KMS-11 (cell line): ENCODE measurements around the gene NDUFV2.
A peak's percentile ranks its signal among the peaks of the same experiment; 100 is the strongest.

ENCODE experiments used
- H2AFZ ChIP-seq: fragments of 200-600 bp; sonication (generic); 2 replicates; pipeline ENCODE4 v1.6.1; 2016; ENCODE audit warnings: antibody characterized with exemption, mixed run types, low read depth
- H3K27ac ChIP-seq: fragments of 200-600 bp; sonication (generic); 2 replicates; pipeline ENCODE4 v1.6.1; 2016; ENCODE audit warnings: mild to moderate bottlenecking, mixed run types
- H3K27me3 ChIP-seq: fragments of 200-600 bp; sonication (generic); 2 replicates; pipeline ENCODE4 v1.6.1; 2017; ENCODE audit warnings: mild to moderate bottlenecking, low read depth, mixed run types, moderate library complexity; ENCODE audit not compliant: insufficient read depth
- H3K36me3 ChIP-seq: fragments of 200-600 bp; sonication (generic); 2 replicates; pipeline ENCODE4 v1.6.1; 2017; ENCODE audit warnings: mild to moderate bottlenecking, mixed run types; ENCODE audit not compliant: insufficient read depth
- H3K4me1 ChIP-seq: fragments of 200-600 bp; sonication (generic); 2 replicates; pipeline ENCODE4 v1.6.1; 2016; ENCODE audit warnings: mild to moderate bottlenecking, low read depth, mixed run types; ENCODE audit not compliant: poor library complexity, severe bottlenecking
- H3K4me2 ChIP-seq: fragments of 200-600 bp; sonication (generic); 2 replicates; pipeline ENCODE4 v1.7.0; 2016; ENCODE audit warnings: mild to moderate bottlenecking, mixed run types
- H3K4me3 ChIP-seq: fragments of 200-600 bp; sonication (generic); IDR thresholded peaks from 2 replicates; pipeline ENCODE4 v1.6.1; 2017; ENCODE audit warnings: low read depth, low read length, mixed read lengths; ENCODE audit not compliant: insufficient read depth
- H3K79me2 ChIP-seq: fragments of 200-600 bp; sonication (generic); 2 replicates; pipeline ENCODE4 v1.6.1; 2016; ENCODE audit warnings: low read depth, mixed run types; ENCODE audit not compliant: insufficient read depth
- H3K9ac ChIP-seq: fragments of 200-600 bp; sonication (generic); 2 replicates; pipeline ENCODE4 v1.6.1; 2016; ENCODE audit warnings: mild to moderate bottlenecking, mixed run types
- H4K20me1 ChIP-seq: fragments of 200-600 bp; sonication (generic); 2 replicates; pipeline ENCODE4 v1.6.1; 2016; ENCODE audit warnings: mild to moderate bottlenecking, mixed run types; ENCODE audit not compliant: insufficient read depth
- TF ChIP-seq, protein P1 (sequence below): fragments of 200-600 bp; sonication (generic); conservative IDR thresholded peaks from 2 replicates; pipeline ENCODE4 v1.6.1; 2017; ENCODE audit warnings: low read depth, mild to moderate bottlenecking, antibody characterized with exemption, low read length, moderate library complexity, mixed read lengths

NDUFV2 gene

DNA sequence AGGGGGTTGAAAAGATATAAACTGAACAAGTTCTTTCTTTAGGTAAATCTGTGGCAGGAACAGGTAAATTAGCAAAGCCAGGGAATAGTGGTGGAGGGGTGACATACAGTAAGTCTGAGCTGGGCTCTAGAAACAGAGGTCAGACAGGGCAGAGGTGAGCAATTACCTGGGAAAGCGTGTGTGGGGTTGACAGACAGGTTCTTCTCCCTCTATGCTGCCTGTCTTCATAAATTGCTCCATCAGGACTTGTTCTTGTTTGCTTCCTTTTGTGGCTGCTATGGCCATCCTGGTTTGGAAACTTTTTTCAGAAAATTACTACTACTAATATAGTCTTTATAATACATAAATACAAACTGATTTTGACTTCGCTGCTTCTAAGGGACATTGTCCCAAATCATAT is 30.7 kb downstream of the NDUFV2 start:
- H3K27me3 ChIP-seq: no peaks in the 10 kb centered on the region
- H3K36me3 ChIP-seq: peaks cover 17% of the 10 kb centered on the region
- TF ChIP-seq, protein P1, sequence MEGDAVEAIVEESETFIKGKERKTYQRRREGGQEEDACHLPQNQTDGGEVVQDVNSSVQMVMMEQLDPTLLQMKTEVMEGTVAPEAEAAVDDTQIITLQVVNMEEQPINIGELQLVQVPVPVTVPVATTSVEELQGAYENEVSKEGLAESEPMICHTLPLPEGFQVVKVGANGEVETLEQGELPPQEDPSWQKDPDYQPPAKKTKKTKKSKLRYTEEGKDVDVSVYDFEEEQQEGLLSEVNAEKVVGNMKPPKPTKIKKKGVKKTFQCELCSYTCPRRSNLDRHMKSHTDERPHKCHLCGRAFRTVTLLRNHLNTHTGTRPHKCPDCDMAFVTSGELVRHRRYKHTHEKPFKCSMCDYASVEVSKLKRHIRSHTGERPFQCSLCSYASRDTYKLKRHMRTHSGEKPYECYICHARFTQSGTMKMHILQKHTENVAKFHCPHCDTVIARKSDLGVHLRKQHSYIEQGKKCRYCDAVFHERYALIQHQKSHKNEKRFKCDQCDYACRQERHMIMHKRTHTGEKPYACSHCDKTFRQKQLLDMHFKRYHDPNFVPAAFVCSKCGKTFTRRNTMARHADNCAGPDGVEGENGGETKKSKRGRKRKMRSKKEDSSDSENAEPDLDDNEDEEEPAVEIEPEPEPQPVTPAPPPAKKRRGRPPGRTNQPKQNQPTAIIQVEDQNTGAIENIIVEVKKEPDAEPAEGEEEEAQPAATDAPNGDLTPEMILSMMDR: no peak
- H3K27ac ChIP-seq: peak overlapping the region; percentile 80
- H3K4me2 ChIP-seq: peak overlapping the region; percentile 91
- H4K20me1 ChIP-seq: no peaks in the 10 kb centered on the region; the same call in 1 of the 2 replicates
- peaks cover 66% of the 10 kb centered on the region for H3K4me1 ChIP-seq
- H3K79me2 ChIP-seq: peaks cover 80% of the 10 kb centered on the region
- H3K4me3 ChIP-seq: no peak overlapping the region
- no peak overlapping the region; the same call in 1 of the 2 replicates for H3K9ac ChIP-seq
- no peak overlapping the region for H2AFZ ChIP-seq

DNA sequence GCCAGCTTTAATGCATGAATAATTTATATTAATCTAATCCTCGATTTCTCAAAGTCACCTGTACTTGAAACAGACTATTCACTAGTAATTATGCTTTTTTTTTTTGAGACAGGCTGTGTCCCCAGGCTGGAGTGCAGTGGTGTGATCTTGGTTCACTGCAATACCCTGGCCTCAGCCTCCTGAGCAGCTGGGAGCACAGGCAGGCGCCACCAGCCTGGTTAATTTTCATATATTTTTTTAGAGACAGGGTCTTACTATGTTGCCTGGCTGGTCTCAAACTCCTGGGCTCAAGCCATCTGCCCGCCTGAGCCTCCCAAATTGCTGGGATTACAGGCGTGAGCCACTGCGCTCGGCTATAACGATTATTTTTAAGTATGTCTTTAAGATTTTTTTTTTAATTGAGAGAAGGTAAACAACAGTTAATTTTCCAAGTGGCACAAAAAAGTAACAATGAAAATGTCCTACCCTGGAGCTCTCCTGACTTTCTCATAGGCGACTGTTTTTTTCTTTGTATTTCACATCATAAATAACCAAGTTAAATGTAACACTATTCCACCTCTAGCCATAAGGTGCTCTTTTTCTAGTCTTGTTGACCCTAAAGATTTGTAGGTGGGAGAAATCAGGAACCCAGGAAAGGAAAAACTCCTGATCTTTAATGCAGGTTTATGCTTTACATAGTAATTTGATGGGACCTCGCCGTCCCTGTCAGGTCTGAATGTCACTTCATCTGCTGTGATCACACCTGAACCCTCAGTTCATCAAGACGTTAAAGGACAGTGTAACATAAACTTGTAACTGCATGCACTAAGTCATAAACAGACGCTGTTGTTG is 32.8 kb downstream of the NDUFV2 start:
- Histone ChIP-seq H3K27ac (peak overlapping the region; percentile 80), H3K79me2 (peaks cover 80% of the 10 kb centered on the region), H2AFZ (no peak overlapping the region), H3K9ac (peak overlapping the region; percentile 62), H3K4me1 (peaks cover 51% of the 10 kb centered on the region), H3K36me3 (peaks cover 9% of the 10 kb centered on the region; the same call in 1 of the 2 replicates), H3K4me2 (peak overlapping the region; percentile 91), H4K20me1 (no peaks in the 10 kb centered on the region; the same call in 1 of the 2 replicates), H3K27me3 (no peaks in the 10 kb centered on the region), H3K4me3 (no peak overlapping the region)
- TF ChIP-seq, protein P1: no peak

DNA sequence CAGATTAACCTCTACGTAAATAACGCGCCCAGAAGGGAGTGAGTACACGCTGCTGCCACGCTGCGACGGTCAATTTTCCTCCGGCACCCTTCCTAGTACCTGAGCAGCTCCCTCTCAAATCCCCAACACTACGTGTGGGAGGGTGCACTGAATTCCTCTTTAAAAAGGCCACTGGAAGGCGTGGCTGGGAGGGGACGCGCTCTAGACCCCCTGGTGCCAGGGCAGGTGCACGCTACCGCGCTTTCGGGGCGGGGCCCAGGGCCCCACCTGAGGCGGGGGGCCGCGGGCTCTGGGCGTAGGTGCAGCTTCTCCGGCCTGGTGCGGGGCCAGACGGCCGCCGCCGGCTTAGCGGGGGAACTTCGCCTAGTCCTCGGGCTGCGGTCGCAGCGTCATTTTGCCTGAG is 33.4 kb downstream of the NDUFV2 start:
- Histone ChIP-seq H3K4me3 (no peak overlapping the region), H3K79me2 (peaks cover 80% of the 10 kb centered on the region), H3K27me3 (no peaks in the 10 kb centered on the region), H3K4me1 (peaks cover 48% of the 10 kb centered on the region), H3K27ac (peak overlapping the region; percentile 80), H4K20me1 (no peaks in the 10 kb centered on the region; the same call in 1 of the 2 replicates), H3K36me3 (peaks cover 9% of the 10 kb centered on the region; the same call in 1 of the 2 replicates), H2AFZ (peak overlapping the region; percentile 27; the same call in 1 of the 2 replicates), H3K9ac (peak overlapping the region; percentile 62), H3K4me2 (peak overlapping the region; percentile 91)
- TF ChIP-seq, protein P1: no peak

DNA sequence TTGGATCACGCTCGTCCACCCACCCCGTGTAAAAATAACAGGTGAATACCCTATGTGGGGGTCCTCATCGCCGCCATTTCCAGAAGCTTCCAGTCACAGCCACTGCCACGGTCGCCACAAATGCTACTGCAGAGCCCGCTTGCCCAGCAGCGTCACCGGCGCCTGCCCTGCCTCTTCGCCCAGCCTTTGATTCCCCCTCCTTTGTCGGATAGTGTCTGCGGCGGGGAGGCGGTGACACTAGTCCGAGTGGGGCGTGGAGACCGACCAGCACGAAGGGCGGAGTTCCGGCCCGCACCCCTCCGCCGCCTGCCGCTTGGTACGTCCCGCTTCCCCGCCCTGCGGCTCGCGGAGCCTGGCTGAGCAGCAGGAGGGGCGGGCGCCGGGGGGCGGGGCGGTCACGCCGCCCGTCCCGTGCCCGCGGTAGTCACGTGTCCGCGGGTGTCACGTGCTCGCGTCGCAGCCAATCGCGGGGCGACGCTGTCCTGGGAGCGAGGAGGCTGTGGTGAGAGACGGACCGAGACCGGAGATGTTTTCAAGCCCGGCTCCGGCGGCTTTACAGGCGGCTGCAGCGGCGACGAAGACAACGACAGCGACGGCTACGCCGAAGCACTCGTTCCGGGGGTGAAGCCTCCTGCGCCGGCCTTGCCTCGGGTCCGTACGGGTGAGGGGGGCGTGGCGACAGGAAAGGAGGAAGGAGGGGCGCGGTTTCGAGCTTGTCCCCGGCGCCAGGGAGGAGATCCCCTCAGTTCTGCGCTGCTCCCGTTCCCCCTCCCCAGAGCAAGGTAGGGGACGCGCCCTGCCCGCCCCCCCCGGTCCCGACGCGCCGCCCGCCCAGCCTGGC is 34.0 kb downstream of the NDUFV2 start, which contains the start of gene ANKRD12:
TSS of gene ANKRD12 (plus strand) at position 467 of the 841 bp plus-strand sequence. CDS start 45,652 bp downstream, outside the sequence.
- Histone ChIP-seq H3K4me1 (peaks cover 48% of the 10 kb centered on the region), H2AFZ (peak within 1 kb of the TSS; percentile 35; the same call in 1 of the 2 replicates), H3K4me2 (peak within 1 kb of the TSS; percentile 98), H4K20me1 (no peaks in the 10 kb centered on the region; the same call in 1 of the 2 replicates), H3K27ac (peak within 1 kb of the TSS; percentile 99), H3K9ac (peak within 1 kb of the TSS; percentile 98), H3K27me3 (no peaks in the 10 kb centered on the region), H3K4me3 (no peak within 1 kb of the TSS), H3K79me2 (peaks cover 80% of the 10 kb centered on the region), H3K36me3 (peaks cover 9% of the 10 kb centered on the region; the same call in 1 of the 2 replicates)
- TF ChIP-seq, protein P1: no peak
